H9 (cell line): Measurements from ENCODE around the gene PTTG2. TPM values are rescaled to one million over a fixed set of nuclear protein-coding genes. Genes with fewer than 3 reads are reported as not detected.

ENCODE experiments used
- DNase-seq: peaks from one replicate; pipeline ENCODE4 v3.0.0-alpha.2; 2017
- H2AFZ ChIP-seq: one replicate; pipeline ENCODE4 v1.6.1; 2013; ENCODE audit warnings: mild to moderate bottlenecking, low read length, control low read depth, moderate library complexity
- H2AK5ac ChIP-seq: 2 replicates; pipeline ENCODE4 v1.6.1; 2013; ENCODE audit warnings: low read length, control low read depth, mixed read lengths; ENCODE audit not compliant: insufficient read length
- H2BK120ac ChIP-seq: one replicate; pipeline ENCODE4 v1.6.1; 2013; ENCODE audit warnings: low read depth, mild to moderate bottlenecking, low read length, control low read depth, inconsistent platforms; ENCODE audit not compliant: poor library complexity, severe bottlenecking
- H2BK12ac ChIP-seq: 2 replicates; pipeline ENCODE4 v1.6.1; 2013; ENCODE audit warnings: low read length, control low read depth, mixed read lengths, low read depth; ENCODE audit not compliant: insufficient read length
- H2BK15ac ChIP-seq: 2 replicates; pipeline ENCODE4 v1.6.1; 2013; ENCODE audit warnings: low read depth, low read length, control low read depth
- H2BK20ac ChIP-seq: one replicate; pipeline ENCODE4 v1.6.1; 2013; ENCODE audit warnings: low read depth, mild to moderate bottlenecking, low read length, control low read depth, inconsistent platforms; ENCODE audit not compliant: poor library complexity, severe bottlenecking
- H2BK5ac ChIP-seq: 2 replicates; pipeline ENCODE4 v1.6.1; 2013; ENCODE audit warnings: low read length, control low read depth, mixed read lengths; ENCODE audit not compliant: insufficient read length
- H3K14ac ChIP-seq: 2 replicates; pipeline ENCODE4 v1.6.1; 2013; ENCODE audit warnings: low read length, control low read depth; ENCODE audit not compliant: insufficient read depth
- H3K18ac ChIP-seq: 2 replicates; pipeline ENCODE4 v1.6.1; 2013; ENCODE audit warnings: low read depth, mild to moderate bottlenecking, mixed read lengths, low read length, control low read depth; ENCODE audit not compliant: insufficient read length
- H3K23ac ChIP-seq: 2 replicates; pipeline ENCODE4 v1.6.1; 2013; ENCODE audit warnings: low read length, control low read depth, mixed read lengths, low read depth; ENCODE audit not compliant: insufficient read length
- H3K23me2 ChIP-seq: 2 replicates; pipeline ENCODE4 v1.6.1; 2013; ENCODE audit warnings: low read depth, mild to moderate bottlenecking, mixed read lengths, low read length, control low read depth; ENCODE audit not compliant: insufficient read length, poor library complexity, severe bottlenecking
- H3K27ac ChIP-seq: 2 replicates; pipeline ENCODE4 v1.5.1; 2013; ENCODE audit warnings: low read length, control low read depth, mixed read lengths, low read depth; ENCODE audit not compliant: insufficient read length
- H3K27me3 ChIP-seq: 2 replicates; pipeline ENCODE4 v1.6.1; 2013; ENCODE audit warnings: low read length, control low read depth, inconsistent platforms; ENCODE audit not compliant: insufficient read depth
- H3K4ac ChIP-seq: 2 replicates; pipeline ENCODE4 v1.6.1; 2013; ENCODE audit warnings: low read depth, mild to moderate bottlenecking, control low read depth, inconsistent platforms, low read length, moderate library complexity
- H3K4me1 ChIP-seq: 2 replicates; pipeline ENCODE4 v1.6.1; 2013; ENCODE audit warnings: low read length, control low read depth, inconsistent platforms; ENCODE audit not compliant: insufficient read depth
- H3K4me2 ChIP-seq: 2 replicates; pipeline ENCODE4 v1.6.1; 2013; ENCODE audit warnings: low read length, control low read depth, mixed read lengths; ENCODE audit not compliant: insufficient read length, insufficient read depth
- H3K56ac ChIP-seq: 2 replicates; pipeline ENCODE4 v1.6.1; 2013; ENCODE audit warnings: low read depth, mild to moderate bottlenecking, mixed read lengths, low read length, control low read depth; ENCODE audit not compliant: insufficient read length
- H3K79me1 ChIP-seq: 2 replicates; pipeline ENCODE4 v1.6.1; 2013; ENCODE audit warnings: low read depth, mild to moderate bottlenecking, moderate library complexity, low read length, control low read depth, inconsistent platforms; ENCODE audit not compliant: insufficient read depth, poor library complexity, severe bottlenecking
- H3K79me2 ChIP-seq: 2 replicates; pipeline ENCODE4 v1.6.1; 2013; ENCODE audit warnings: low read length, control low read depth, inconsistent platforms; ENCODE audit not compliant: insufficient read depth
- H3K9ac ChIP-seq: 2 replicates; pipeline ENCODE4 v1.6.1; 2013; ENCODE audit warnings: low read length, control low read depth, mixed read lengths; ENCODE audit not compliant: insufficient read length; ENCODE audit errors: extremely low read depth
- H3K9me3 ChIP-seq: one replicate; pipeline ENCODE4 v1.6.1; 2013; ENCODE audit warnings: low read depth, low read length, inconsistent platforms; ENCODE audit not compliant: control insufficient read depth
- H3T11ph ChIP-seq: one replicate; pipeline ENCODE4 v1.6.1; 2013; ENCODE audit warnings: mild to moderate bottlenecking, low read length, control low read depth, inconsistent platforms
- H4K20me1 ChIP-seq: one replicate; pipeline ENCODE4 v1.6.1; 2013; ENCODE audit not compliant: control insufficient read depth, insufficient read length, insufficient read depth
- H4K5ac ChIP-seq: 2 replicates; pipeline ENCODE4 v1.6.1; 2013; ENCODE audit warnings: low read depth, mild to moderate bottlenecking, mixed read lengths, low read length, control low read depth; ENCODE audit not compliant: insufficient read length
- H4K8ac ChIP-seq: replicated peaks from 2 replicates; pipeline ENCODE4 v1.6.1; 2013; ENCODE audit warnings: low read length, control low read depth, mixed read lengths, low read depth; ENCODE audit not compliant: insufficient read length
- H4K91ac ChIP-seq: 2 replicates; pipeline ENCODE4 v1.6.1; 2013; ENCODE audit warnings: low read depth, mild to moderate bottlenecking, moderate library complexity, mixed read lengths, low read length, control low read depth; ENCODE audit not compliant: insufficient read length
- H3K27ac Mint-ChIP-seq, 3 experiments: 2 replicates in 2 of 3; 3 replicates in 1 of 3; pipeline ENCODE4 v1.8.0; 2020 to 2021; ENCODE audit warnings: mixed read lengths in 3 of 3, mild to moderate bottlenecking in 1 of 3, moderate library complexity in 1 of 3
- H3K27me3 Mint-ChIP-seq: 2 replicates; pipeline ENCODE4 v1.8.0; 2021; ENCODE audit warnings: low read depth, mild to moderate bottlenecking, moderate library complexity, mixed read lengths
- H3K36me3 Mint-ChIP-seq, 3 experiments: 2 replicates in 2 of 3; 3 replicates in 1 of 3; pipeline ENCODE4 v1.8.0; 2020 to 2021; ENCODE audit warnings: low read depth in 3 of 3, mixed read lengths in 3 of 3; ENCODE audit not compliant: insufficient read depth in 1 of 3
- H3K4me1 Mint-ChIP-seq, 2 experiments: 2 replicates each; pipeline ENCODE4 v1.8.0; 2020; ENCODE audit warnings: mixed read lengths in 2 of 2
- H3K4me3 Mint-ChIP-seq, 2 experiments: 2 replicates in 1 of 2; 3 replicates in 1 of 2; pipeline ENCODE4 v1.8.0; 2020 to 2021; ENCODE audit warnings: mild to moderate bottlenecking in 2 of 2, mixed read lengths in 2 of 2, moderate library complexity in 1 of 2
- H3K9me3 Mint-ChIP-seq, 2 experiments: 2 replicates in 1 of 2; 3 replicates in 1 of 2; pipeline ENCODE4 v1.8.0; 2020; ENCODE audit warnings: mild to moderate bottlenecking in 2 of 2, mixed read lengths in 2 of 2, moderate library complexity in 1 of 2
- WGBS: extraction: QIAGEN DNeasy Blood & Tissue Kit; methylation state at CpG from one replicate; pipeline ENCODE4 v1.1.7; 2013; ENCODE audit warnings: missing lambda C conversion rate, low lambda C conversion rate, mixed read lengths; ENCODE audit not compliant: insufficient read length; ENCODE audit errors: extremely low coverage; 5-methylcytosine and 5-hydroxymethylcytosine counted together
- total RNA-seq: library from RNA; stranded (reverse); gene quantifications from 2 replicates; pipeline ENCODE4 v1.2.1, GENCODE V29; 2021
- TF ChIP-seq, protein P1 (sequence below): fragments of 200-600 bp; sonication (generic); conservative IDR thresholded peaks from 3 replicates; pipeline ENCODE4 v1.8.0; 2021; ENCODE audit warnings: antibody characterized with exemption, mild to moderate bottlenecking

PTTG2 gene
- total RNA-seq, 1 experiment from 2014 or later: not detected

DNA sequence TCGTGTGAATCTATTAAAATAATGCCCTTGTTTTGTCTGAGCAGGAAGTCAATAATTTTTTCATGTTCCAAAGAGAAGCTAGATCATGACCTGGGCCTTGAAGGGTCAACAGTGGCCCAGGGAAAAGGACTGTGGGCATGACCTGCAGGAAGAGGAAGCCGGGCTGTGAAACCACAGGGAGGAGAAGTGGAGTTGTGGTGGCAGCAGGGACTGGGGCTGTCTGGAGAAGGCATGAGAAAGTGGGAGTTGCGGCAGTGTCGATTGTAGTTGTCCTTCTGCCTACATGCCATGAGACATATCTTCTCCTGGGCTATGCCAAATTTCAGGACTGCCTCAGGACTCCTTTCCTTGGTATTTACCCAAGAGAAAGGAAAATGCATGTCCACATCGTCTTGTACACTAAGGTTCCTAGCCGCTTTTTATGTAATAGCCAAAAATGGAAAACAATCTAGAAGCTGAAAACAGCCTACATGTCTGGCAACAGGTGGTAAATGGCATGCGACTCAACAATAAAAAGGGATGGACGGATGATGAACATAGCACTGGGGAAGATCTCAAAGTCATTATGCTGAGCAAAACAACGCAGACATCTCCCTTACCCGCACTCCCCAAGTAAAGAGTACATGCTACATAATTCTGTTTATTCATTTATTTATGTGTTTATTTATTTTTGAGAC is 13.6 kb upstream of the PTTG2 start:
- Mint-ChIP-seq H3K27ac (0 out of 7 replicates have a peak overlapping the region, but pooled peaks of 1 of the 3 experiments have one; percentile 44), H3K27me3 (no peaks in the 10 kb centered on the region; the same call in 1 of the 2 replicates), H3K9me3 (no peaks in the 10 kb centered on the region; a peak in 1 of 5 replicates), H3K4me1 (0 out of 4 replicates have a peak, but pooled peaks cover 0 to 3% of the 10 kb centered on the region in 2 experiments), H3K36me3 (peaks cover 0 to 4% (median 0%) of the 10 kb centered on the region in 3 experiments; a peak in 1 of 7 replicates), H3K4me3 (no peak overlapping the region)
- Histone ChIP-seq H4K20me1 (no peaks in the 10 kb centered on the region), H3K4me2 (no peak overlapping the region), H3K23me2 (no peaks in the 10 kb centered on the region), H2AFZ (no peak overlapping the region), H3K27ac (no peak overlapping the region), H3K56ac (no peak overlapping the region), H2BK5ac (no peak overlapping the region), H3K18ac (no peak overlapping the region), H2AK5ac (no peak overlapping the region), H3K9ac (no peak overlapping the region), H3K79me1 (no peaks in the 10 kb centered on the region), H2BK120ac (no peak overlapping the region), H4K91ac (no peak overlapping the region), H4K8ac (no peak overlapping the region), H2BK20ac (no peak overlapping the region), H2BK12ac (no peak overlapping the region), H3K27me3 (no peaks in the 10 kb centered on the region), H2BK15ac (no peak overlapping the region), H3K79me2 (no peaks in the 10 kb centered on the region), H3K4ac (no peak overlapping the region), H3K4me1 (no peaks in the 10 kb centered on the region; the same call in 1 of the 2 replicates), H4K5ac (no peak overlapping the region), H3K14ac (no peak overlapping the region), H3T11ph (no peak overlapping the region), H3K9me3 (no peaks in the 10 kb centered on the region), H3K23ac (no peak overlapping the region)
- no peak for DNase-seq
- no CpG with 5 or more reads among the region's 10 CpGs for WGBS
- TF ChIP-seq, protein P1, sequence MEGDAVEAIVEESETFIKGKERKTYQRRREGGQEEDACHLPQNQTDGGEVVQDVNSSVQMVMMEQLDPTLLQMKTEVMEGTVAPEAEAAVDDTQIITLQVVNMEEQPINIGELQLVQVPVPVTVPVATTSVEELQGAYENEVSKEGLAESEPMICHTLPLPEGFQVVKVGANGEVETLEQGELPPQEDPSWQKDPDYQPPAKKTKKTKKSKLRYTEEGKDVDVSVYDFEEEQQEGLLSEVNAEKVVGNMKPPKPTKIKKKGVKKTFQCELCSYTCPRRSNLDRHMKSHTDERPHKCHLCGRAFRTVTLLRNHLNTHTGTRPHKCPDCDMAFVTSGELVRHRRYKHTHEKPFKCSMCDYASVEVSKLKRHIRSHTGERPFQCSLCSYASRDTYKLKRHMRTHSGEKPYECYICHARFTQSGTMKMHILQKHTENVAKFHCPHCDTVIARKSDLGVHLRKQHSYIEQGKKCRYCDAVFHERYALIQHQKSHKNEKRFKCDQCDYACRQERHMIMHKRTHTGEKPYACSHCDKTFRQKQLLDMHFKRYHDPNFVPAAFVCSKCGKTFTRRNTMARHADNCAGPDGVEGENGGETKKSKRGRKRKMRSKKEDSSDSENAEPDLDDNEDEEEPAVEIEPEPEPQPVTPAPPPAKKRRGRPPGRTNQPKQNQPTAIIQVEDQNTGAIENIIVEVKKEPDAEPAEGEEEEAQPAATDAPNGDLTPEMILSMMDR: no peak
